Measurements from ENCODE around the gene FBN2.
A peak's percentile ranks its signal among the peaks of the same experiment; 100 is the strongest.
"Not testable (repeated sequence)": the region's sequence is repeated elsewhere in the genome, so short reads cannot be mapped to it uniquely, and the experiment has no call there.

FBN2 gene

GRCh38 chr5:128345247-128345646 is 192.8 kb downstream of the FBN2 start:
- DNase-seq (ENCODE audit: insufficient read length) = no peak
- FAIRE-seq = no peak
- TF ChIP-seq POLR2AphosphoS5 (IDR thresholded peaks at IDR 0.05; ENCODE audit: low read depth, low read length) (no peak), POLR2A (IDR thresholded peaks at IDR 0.05; ENCODE audit: low read depth, low read length) (no peak), TAF1 (IDR thresholded peaks at IDR 0.05; ENCODE audit: borderline replicate concordance, low read depth, low read length) (no peak)

DNA sequence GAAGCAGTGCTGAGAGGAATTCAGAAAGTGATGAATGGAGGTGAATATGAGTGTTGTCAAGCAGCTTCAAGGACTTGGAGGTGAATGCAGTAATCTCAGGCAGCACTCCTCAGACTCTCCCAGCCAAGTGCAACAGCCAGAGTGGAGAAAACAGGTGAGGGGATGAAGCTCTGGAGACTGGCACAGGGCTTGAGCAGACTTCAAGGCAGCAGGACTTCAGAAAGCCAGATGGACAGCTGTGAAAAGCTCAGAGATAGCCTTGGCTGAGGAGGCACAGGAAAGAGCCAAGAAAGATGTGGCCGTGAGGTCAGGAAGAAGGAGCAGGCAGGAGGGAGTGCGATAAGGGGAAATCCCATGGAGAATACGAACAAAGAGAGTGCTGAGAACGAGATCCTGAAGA is 194.9 kb downstream of the FBN2 start:
- no peak for TF ChIP-seq POLR2A (IDR thresholded peaks at IDR 0.05; ENCODE audit: low read depth, low read length)
- no peak for TF ChIP-seq POLR2AphosphoS5 (IDR thresholded peaks at IDR 0.05; ENCODE audit: low read depth, low read length)
- TF ChIP-seq TAF1 (IDR thresholded peaks at IDR 0.05; ENCODE audit: borderline replicate concordance, low read depth, low read length) = no peak
- DNase-seq (ENCODE audit: insufficient read length) (no peak), FAIRE-seq (no peak)

GRCh38 chr5:128341056-128341455 is 197.0 kb downstream of the FBN2 start:
- DNase-seq (ENCODE audit: insufficient read length) = no peak
- TF ChIP-seq TAF1 (IDR thresholded peaks at IDR 0.05; ENCODE audit: borderline replicate concordance, low read depth, low read length) (no peak), POLR2A (IDR thresholded peaks at IDR 0.05; ENCODE audit: low read depth, low read length) (no peak), POLR2AphosphoS5 (IDR thresholded peaks at IDR 0.05; ENCODE audit: low read depth, low read length) (no peak)

DNA sequence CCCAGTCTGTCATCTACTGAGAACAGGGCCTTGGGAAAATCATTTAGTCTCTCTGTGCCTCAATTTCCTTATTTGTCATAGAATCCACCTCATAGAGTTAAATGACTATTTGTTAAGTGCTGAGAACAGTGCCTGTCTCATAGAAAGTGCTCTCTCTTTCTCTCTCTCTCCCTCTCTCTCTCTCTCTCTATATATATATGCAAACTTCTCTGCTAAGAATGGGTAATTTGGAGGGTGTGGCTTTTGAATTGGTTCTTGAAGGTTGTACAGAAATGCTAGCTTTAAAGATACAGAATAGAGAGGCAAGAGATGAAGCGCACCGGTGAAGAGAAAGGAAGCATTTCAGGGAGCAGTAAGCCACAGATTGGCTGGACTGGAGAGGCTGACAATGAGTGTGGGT is 197.4 kb downstream of the FBN2 start:
- TF ChIP-seq TAF1 (IDR thresholded peaks at IDR 0.05; ENCODE audit: borderline replicate concordance, low read depth, low read length) = no peak
- no peak for TF ChIP-seq POLR2AphosphoS5 (IDR thresholded peaks at IDR 0.05; ENCODE audit: low read depth, low read length)
- TF ChIP-seq POLR2A (IDR thresholded peaks at IDR 0.05; ENCODE audit: low read depth, low read length) = no peak
- FAIRE-seq = no peak
- DNase-seq (ENCODE audit: insufficient read length) = no peak

More at GRCh38 chr5:128341056-128341455, 197.0 kb downstream of the FBN2 start:
- no peak for FAIRE-seq

- DNase-seq (ENCODE audit: insufficient read length) (no peak), FAIRE-seq (no peak)
- no peak for TF ChIP-seq POLR2A (IDR thresholded peaks at IDR 0.05; ENCODE audit: low read depth, low read length)
- no peak for TF ChIP-seq TAF1 (IDR thresholded peaks at IDR 0.05; ENCODE audit: borderline replicate concordance, low read depth, low read length)
- TF ChIP-seq POLR2AphosphoS5 (IDR thresholded peaks at IDR 0.05; ENCODE audit: low read depth, low read length) = no peak
Observed at GRCh38 chr5:128339585-128339984, 198.5 kb downstream of the FBN2 start.

DNA sequence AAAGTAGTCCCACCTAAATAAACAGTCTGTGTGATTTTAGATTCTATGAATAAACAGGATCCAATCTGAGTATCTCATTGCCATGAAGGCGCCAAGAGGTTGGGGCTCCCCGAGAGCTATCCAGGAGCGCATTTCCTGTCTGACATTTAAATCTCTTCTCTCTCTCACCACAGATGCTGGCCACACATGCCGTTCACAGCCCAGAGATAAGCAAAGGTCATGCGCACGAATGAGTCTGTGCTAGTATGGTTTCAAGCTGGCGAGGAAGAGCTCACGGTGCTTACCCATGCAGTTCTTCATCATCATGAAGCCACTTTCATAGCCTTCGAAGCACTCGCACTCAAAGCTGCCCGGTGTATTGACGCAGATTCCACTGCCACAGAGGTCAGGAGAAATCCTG is 199.4 kb downstream of the FBN2 start:
- FAIRE-seq (no peak), DNase-seq (ENCODE audit: insufficient read length) (no peak)
- TF ChIP-seq TAF1 (IDR thresholded peaks at IDR 0.05; ENCODE audit: borderline replicate concordance, low read depth, low read length) = no peak
- TF ChIP-seq POLR2AphosphoS5 (IDR thresholded peaks at IDR 0.05; ENCODE audit: low read depth, low read length) = no peak
- TF ChIP-seq POLR2A (IDR thresholded peaks at IDR 0.05; ENCODE audit: low read depth, low read length) = no peak

GRCh38 chr5:128335339-128335738 is 202.7 kb downstream of the FBN2 start:
- TF ChIP-seq POLR2A (IDR thresholded peaks at IDR 0.05; ENCODE audit: low read depth, low read length) (no peak), POLR2AphosphoS5 (IDR thresholded peaks at IDR 0.05; ENCODE audit: low read depth, low read length) (no peak), TAF1 (IDR thresholded peaks at IDR 0.05; ENCODE audit: borderline replicate concordance, low read depth, low read length) (no peak)
- FAIRE-seq (no peak), DNase-seq (ENCODE audit: insufficient read length) (no peak)

GRCh38 chr5:128334010-128334716 is 203.9 kb downstream of the FBN2 start:
- DNase-seq (ENCODE audit: insufficient read length) (no peak), FAIRE-seq (peak; percentile 30)
- TF ChIP-seq POLR2AphosphoS5 (IDR thresholded peaks at IDR 0.05; ENCODE audit: low read depth, low read length) = no peak
- no peak for TF ChIP-seq POLR2A (IDR thresholded peaks at IDR 0.05; ENCODE audit: low read depth, low read length)
- no peak for TF ChIP-seq TAF1 (IDR thresholded peaks at IDR 0.05; ENCODE audit: borderline replicate concordance, low read depth, low read length)

DNA sequence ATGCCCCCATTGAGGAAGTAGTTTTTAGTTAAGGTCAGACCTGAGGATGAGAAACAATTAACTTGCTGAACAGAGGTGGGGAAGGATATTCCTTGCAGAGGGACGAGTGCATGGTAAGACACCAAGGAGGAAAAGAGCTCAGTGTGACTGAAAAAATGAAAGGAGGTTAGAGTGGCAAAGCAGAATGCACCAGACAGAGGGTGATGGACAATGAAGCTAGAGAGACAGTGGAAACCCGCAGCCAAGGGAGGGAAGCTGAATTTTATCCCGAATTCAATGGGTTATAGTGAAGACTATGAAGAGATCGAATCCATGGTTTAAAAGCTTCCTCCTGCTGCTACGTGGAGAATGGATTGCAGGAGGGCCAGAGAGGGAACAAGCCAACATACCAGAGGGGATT is 206.8 kb downstream of the FBN2 start:
- no peak for TF ChIP-seq POLR2A (IDR thresholded peaks at IDR 0.05; ENCODE audit: low read depth, low read length)

GRCh38 chr5:128329386-128329939 is 208.6 kb downstream of the FBN2 start:
- TF ChIP-seq POLR2A (IDR thresholded peaks at IDR 0.05; ENCODE audit: low read depth, low read length) (no peak), TAF1 (IDR thresholded peaks at IDR 0.05; ENCODE audit: borderline replicate concordance, low read depth, low read length) (no peak), POLR2AphosphoS5 (IDR thresholded peaks at IDR 0.05; ENCODE audit: low read depth, low read length) (no peak)
- no peak for FAIRE-seq
- no peak for DNase-seq (ENCODE audit: insufficient read length)

More for the DNA sequence above, 206.8 kb downstream of the FBN2 start:
- FAIRE-seq (no peak), DNase-seq (ENCODE audit: insufficient read length) (no peak)

DNA sequence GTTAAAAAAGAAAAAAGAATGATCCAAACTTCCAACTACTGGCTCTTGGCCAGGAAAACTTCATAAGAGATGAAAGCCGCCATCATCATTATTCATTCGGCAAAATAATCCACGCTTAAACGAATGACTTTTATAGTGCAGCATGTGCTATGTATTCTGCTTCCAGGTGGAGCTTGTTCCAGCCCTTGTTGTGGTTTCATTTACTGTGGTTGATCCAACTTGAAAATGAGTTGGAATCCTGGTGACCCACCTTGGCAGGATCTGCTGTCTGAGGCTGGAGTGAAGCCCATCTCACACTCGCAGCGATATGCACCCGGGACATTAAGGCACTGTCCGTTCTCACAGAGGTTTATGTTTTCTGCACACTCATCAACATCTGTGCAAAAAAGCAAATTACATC is 209.6 kb downstream of the FBN2 start:
- DNase-seq (ENCODE audit: insufficient read length) (no peak), FAIRE-seq (no peak)
- no peak for TF ChIP-seq POLR2AphosphoS5 (IDR thresholded peaks at IDR 0.05; ENCODE audit: low read depth, low read length)
- no peak for TF ChIP-seq TAF1 (IDR thresholded peaks at IDR 0.05; ENCODE audit: borderline replicate concordance, low read depth, low read length)
- TF ChIP-seq POLR2A (IDR thresholded peaks at IDR 0.05; ENCODE audit: low read depth, low read length) = no peak

GRCh38 chr5:128328007-128328406 is 210.0 kb downstream of the FBN2 start:
- DNase-seq (ENCODE audit: insufficient read length) = no peak
- FAIRE-seq = no peak
- TF ChIP-seq POLR2AphosphoS5 (IDR thresholded peaks at IDR 0.05; ENCODE audit: low read depth, low read length) = no peak
- no peak for TF ChIP-seq TAF1 (IDR thresholded peaks at IDR 0.05; ENCODE audit: borderline replicate concordance, low read depth, low read length)
- no peak for TF ChIP-seq POLR2A (IDR thresholded peaks at IDR 0.05; ENCODE audit: low read depth, low read length)

- not testable (repeated sequence) for DNase-seq (ENCODE audit: insufficient read length); FAIRE-seq
Observed at GRCh38 chr5:128321418-128321817, 216.6 kb downstream of the FBN2 start.
